HT-29 (cell line): ENCODE results near the gene HSD3B1. TPM values are rescaled to one million over a fixed set of nuclear protein-coding genes. Genes with fewer than 3 reads are reported as not detected.

Experiments used
- DNase-seq: peaks from one replicate; pipeline ENCODE4 v3.0.0-alpha.2; 2015; ENCODE audit warnings: low spot score
- total RNA-seq: library from RNA; depleted of rRNA; stranded (reverse); fragments of >200 nt; shearing (Covaris generic); gene quantifications from 2 replicates; pipeline ENCODE4 v1.2.3, GENCODE V29; 2014; rRNA removed

HSD3B1 gene
- total RNA-seq = 1.3 TPM in 1 of 2 replicates, not detected in the other

DNA sequence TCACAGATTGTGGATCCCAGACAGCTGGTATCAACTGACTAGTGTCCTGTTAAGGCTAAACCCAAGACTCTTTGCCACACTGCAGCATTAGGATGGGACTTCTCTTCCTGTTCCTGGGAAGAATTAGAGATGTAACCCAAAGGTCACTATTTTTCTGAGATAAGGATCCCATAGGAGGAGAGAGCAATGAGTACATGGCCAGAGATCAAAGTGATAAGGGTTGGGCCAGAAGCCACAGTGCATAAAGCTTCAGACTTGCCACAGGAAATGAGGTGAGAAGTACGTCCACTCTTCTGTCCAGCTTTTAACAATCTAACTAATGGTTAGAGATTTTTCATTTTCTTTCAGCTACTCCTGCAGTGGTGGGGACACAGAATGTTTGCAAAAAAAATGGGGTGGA lies at the start of gene HSD3B1:
Gene HSD3B1 (plus strand): TSS at position 270 of the 400 bp plus-strand sequence. CDS start 267 bp downstream, outside the sequence.
- peak; percentile 54 for DNase-seq

GRCh38 chr1:119462964-119463363 lies 44.0 kb upstream of the HSD3B1 start:
- DNase-seq = no peak

DNA sequence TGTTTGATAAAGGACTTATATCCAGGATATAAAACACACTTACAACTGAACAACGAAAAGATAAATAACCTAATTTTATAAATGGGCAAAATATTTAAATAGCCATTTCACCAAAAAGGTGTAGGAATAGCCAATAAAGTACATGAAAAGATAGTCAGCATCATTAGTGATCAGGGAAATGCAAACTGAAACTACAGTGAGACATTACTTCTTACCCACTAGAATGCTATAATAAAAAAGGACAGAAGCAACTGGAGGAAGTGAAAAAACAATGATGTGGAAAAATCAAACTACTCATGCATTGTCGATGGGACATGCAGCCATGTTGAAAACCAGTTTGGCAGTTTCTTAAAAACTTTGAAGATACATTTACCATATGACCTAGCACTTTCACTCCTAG lies 43.4 kb upstream of the HSD3B1 start:
- DNase-seq = no peak

- no peak for DNase-seq
Observed at GRCh38 chr1:119466445-119466844, 40.6 kb upstream of the HSD3B1 start.

GRCh38 chr1:119467219-119467618 lies 39.8 kb upstream of the HSD3B1 start:
- no peak for DNase-seq

DNA sequence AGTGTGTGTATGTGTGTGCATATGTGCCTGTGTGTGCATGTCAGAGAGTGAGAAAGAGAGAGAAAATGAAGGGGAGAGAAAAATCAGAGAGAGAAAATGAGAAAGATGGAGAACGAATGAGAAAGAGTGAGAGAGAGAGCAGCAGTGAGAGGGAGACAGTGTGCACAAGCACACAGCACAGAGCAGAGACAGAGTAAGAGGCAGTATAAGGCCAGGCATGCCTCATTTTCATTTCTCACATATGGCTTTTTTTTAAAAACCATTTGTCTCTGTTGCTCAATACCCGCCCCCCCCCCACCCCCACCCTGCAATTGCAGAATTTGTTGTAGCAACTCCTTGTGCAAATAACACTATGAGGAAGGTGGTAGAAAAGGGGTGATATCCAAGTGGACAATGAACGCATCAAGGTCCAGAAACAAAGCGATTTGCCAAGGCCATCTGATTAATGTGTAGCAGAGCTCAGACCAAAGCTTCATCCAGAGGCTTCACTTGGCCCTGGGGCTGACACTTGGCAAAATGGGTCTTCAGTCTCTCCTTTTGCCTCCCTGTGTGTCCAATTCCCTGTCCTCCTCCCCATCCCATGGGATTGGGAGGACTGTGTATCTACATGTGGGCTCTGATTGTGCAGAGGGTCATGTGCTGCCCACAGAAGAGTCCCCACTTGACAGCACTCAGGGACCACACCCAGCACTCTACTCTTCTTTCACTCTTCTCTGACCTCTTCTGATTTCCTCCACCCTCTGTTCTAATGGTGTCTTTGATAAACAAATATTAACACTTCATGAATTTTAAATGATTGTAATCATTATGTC lies 38.9 kb upstream of the HSD3B1 start:
- DNase-seq = no peak

GRCh38 chr1:119469741-119470140 lies 37.3 kb upstream of the HSD3B1 start:
- no peak for DNase-seq

GRCh38 chr1:119470377-119470776 lies 36.6 kb upstream of the HSD3B1 start:
- no peak for DNase-seq

- no peak for DNase-seq
Observed at GRCh38 chr1:119470958-119471357, 36.1 kb upstream of the HSD3B1 start.

- no peak for DNase-seq
Observed at GRCh38 chr1:119471566-119471965, 35.4 kb upstream of the HSD3B1 start.

- DNase-seq = no peak
Observed at GRCh38 chr1:119472080-119472818, 34.8 kb upstream of the HSD3B1 start.

DNA sequence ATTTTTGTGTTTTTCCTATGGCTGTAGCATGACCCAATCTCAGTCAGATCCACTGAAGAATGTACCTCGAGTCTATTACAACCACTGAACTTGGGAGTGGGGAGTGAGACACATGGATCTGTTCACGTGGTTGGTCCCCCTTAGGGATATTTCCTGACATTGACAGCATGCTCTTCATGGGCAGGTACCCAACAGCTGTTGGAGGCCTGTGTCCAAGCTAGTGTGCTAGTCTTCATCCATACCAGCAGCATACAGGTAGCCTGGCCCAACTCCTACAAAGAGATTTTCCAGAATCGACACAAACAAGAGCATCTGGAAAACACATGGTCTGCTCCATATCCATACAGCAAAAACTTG lies 34.2 kb upstream of the HSD3B1 start:
- no peak for DNase-seq

- peak; percentile 84 for DNase-seq
Observed at GRCh38 chr1:119475866-119476439, 31.1 kb upstream of the HSD3B1 start.

DNA sequence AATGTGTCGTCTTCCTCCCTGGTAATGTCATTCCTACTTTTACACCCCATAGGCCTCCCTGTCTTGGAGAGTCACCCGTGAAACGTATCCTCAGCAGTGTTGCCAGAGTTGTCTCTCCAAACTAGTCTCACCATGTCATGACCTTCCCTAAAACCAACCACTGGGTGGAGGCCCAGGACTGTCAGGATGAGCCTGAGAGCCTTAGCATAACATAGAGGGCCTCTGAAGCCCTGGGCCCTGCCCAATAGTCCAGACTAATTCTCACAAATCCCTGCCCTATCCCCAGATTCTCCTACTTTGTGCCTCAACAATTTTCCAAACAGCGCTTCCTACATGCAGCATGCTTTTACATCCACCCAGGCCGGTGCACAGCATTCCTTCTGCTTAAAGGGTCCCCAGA lies 29.3 kb upstream of the HSD3B1 start:
- DNase-seq = no peak

GRCh38 chr1:119480175-119480574 lies 26.8 kb upstream of the HSD3B1 start:
- no peak for DNase-seq

DNA sequence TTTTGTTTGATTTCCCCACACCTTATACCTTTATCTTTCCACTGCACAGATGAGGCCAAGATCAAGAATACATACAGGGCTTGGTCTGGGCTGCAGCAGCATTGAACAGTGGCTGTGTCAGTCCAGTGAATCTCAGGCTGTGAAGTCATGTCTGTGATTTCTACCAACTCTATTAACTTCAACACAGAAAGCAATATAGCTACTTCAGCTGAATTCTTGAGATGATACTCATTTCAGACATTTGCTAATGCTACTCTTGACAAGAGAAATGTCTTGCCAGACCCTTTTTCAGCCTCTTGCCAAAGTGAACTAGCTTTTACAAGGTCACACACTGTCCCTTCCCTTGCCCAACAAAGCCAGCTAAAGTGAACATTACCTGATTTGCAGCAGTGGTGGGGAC lies 25.1 kb upstream of the HSD3B1 start:
- DNase-seq = no peak

DNA sequence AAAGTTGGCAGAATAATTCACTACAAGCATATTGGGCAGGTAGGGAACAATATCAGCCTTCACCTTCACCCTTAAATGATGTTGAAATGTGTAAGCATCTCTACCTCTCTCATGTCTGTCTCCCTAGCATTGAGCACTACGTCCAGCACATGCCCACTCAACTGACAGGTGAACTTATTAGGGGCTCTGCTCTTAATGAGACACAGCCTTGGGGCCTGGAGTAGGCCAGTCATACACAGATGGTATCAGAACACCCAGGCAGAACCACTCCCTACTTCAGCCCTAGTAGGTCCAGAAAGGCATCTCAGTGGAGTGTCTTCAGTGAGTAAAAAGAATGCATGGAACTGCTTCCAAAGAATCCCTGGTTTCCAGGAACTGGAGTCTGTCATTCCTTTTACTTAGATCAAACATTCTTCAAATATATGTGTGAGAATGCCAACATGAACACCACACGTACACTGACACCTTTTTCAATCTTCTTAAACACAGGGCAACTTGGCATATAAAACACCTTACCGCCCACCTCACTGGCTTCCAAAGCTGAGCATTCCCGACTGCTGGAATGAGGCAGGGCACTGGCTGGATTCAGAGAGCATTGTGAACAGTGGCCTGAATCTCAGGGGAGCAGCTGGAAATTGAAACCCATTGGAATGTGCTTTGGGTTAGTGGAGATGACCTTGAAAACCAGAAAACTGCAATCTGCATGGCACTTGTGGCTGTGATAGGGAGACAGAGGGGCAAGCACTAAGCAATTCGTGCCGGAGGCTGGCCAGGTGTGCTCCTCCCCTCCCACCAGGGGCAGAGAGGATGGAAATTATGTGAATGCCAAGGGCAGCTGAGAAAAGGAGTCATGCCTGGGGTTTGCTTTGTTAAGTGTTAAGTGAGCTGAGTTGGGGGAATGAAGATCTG lies 24.2 kb upstream of the HSD3B1 start:
- no peak for DNase-seq

GRCh38 chr1:119483441-119484200 lies 23.4 kb upstream of the HSD3B1 start:
- no peak for DNase-seq

GRCh38 chr1:119485201-119485600 lies 21.8 kb upstream of the HSD3B1 start:
- DNase-seq = no peak

- no peak for DNase-seq
Observed at GRCh38 chr1:119488216-119488615, 18.8 kb upstream of the HSD3B1 start.

GRCh38 chr1:119489201-119489600 lies 17.8 kb upstream of the HSD3B1 start:
- DNase-seq = no peak
